AG04449 (cell line): ENCODE data around the gene AGR3.

Source experiments
- CTCF ChIA-PET: fragments of 350-600 bp; formaldehyde crosslinking; extraction: SDS; loops from one replicate; lab custom pipeline; 2021; ENCODE audit warnings: antibody characterized with exemption; lab: Yijun Ruan, JAX
- POLR2A ChIA-PET: fragments of 400-600, 350-600 bp; formaldehyde crosslinking; extraction: SDS; loops from one replicate; lab custom pipeline; 2020; ENCODE audit warnings: antibody characterized with exemption, inconsistent platforms; lab: Yijun Ruan, JAX
- DNase-seq: peaks from one replicate; pipeline ENCODE4 v3.0.0-alpha.2; 2010; ENCODE audit warnings: low read depth, low spot score
- H3K4me3 ChIP-seq: 2 replicates; pipeline ENCODE4 v1.5.1; 2011; ENCODE audit warnings: low read depth, mild to moderate bottlenecking, control low read depth, low read length
- TF ChIP-seq, protein P1 (sequence below): IDR thresholded peaks from one replicate; pipeline ENCODE4 v1.5.1; 2011; ENCODE audit warnings: mild to moderate bottlenecking, moderate library complexity, low read length, control low read depth, inconsistent platforms; ENCODE audit not compliant: insufficient read depth; ENCODE audit errors: missing control alignments

AGR3 gene

DNA sequence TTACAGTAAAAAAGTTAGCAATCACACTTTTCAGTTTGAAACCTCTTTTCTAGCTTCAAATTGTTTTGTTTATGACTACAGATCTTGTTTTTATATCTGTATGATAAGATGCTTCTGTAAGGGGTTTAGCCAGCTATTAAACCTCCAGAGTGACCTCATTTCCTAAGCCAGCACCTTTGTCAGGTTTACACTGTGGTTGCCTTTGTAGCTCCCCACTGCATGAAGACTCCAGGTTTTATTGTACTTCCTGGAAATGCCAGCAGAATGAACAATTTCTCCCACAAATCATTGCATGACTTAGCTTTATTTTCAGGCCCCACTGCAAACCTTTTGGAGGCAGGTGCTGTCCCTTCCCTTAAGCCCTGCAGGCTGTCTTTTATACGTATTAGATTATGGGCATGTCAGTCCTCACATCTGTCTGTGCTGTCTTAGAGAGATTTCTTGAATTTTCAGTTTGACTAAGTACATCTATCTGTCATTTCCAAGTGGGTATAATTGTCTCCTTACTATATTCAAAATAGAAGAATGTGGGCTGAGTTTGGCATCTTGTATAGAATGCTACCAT, 8.2 kb upstream of the AGR3 start:
- ChIA-PET POLR2A (no interaction called here), CTCF (interaction anchor here (0.9 to 4.2 kb wide), 7 partner anchors 10 to 419 kb away, joined by 3 to 46 read pairs (median 5); no protein-coding TSS in a partner anchor)
- H3K4me3 ChIP-seq, result no peak overlapping the region
- no peak for DNase-seq
- TF ChIP-seq, protein P1, sequence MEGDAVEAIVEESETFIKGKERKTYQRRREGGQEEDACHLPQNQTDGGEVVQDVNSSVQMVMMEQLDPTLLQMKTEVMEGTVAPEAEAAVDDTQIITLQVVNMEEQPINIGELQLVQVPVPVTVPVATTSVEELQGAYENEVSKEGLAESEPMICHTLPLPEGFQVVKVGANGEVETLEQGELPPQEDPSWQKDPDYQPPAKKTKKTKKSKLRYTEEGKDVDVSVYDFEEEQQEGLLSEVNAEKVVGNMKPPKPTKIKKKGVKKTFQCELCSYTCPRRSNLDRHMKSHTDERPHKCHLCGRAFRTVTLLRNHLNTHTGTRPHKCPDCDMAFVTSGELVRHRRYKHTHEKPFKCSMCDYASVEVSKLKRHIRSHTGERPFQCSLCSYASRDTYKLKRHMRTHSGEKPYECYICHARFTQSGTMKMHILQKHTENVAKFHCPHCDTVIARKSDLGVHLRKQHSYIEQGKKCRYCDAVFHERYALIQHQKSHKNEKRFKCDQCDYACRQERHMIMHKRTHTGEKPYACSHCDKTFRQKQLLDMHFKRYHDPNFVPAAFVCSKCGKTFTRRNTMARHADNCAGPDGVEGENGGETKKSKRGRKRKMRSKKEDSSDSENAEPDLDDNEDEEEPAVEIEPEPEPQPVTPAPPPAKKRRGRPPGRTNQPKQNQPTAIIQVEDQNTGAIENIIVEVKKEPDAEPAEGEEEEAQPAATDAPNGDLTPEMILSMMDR, result no peak

DNA sequence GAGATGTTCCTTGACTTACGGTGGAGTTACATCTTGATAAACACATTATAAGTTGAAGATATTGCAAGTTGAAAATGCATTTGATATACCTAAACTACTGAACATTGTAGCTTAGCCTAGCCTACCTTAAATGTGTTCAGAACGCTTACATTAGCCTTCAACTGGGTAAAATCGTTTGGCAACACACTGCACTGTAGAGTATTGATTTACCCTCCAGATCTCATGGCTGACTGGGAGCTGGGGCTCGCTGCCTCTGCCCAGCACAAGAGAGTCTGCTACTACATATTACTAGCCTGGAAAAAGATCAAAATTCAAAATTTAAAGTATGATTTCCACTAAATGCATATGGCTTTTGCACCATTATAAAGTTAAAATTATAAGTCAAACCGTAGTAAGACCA, 7.5 kb upstream of the AGR3 start:
- ChIA-PET POLR2A (no interaction called here), CTCF (interaction anchor here (0.9 to 4.2 kb wide), 9 partner anchors 8 to 420 kb away, joined by 3 to 46 read pairs (median 5); no protein-coding TSS in a partner anchor)
- no peak overlapping the region for H3K4me3 ChIP-seq
- no peak for DNase-seq
- TF ChIP-seq, protein P1, result no peak

DNA sequence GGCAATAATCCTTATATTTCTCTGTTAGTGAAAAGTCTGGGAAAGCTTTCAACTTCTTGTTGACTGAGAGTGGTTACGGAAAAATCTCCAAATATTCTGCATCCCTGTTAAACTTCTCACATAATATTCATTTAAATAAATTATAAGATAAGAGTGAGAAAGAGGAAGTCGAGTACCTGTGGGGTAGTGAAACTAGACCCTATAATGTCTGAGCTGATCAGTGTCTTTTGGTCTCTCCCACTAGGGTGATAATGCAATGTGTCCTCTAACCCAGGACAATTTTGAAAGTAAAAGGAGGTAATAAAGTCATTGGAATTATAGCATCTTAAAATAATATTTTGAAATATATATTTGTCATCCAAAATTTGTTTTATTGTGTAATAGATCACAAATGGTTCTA, 2.1 kb upstream of the AGR3 start:
- TF ChIP-seq, protein P1, result no peak
- ChIA-PET POLR2A (no interaction called here), CTCF (no interaction called here)
- no peak overlapping the region for H3K4me3 ChIP-seq
- no peak for DNase-seq

DNA sequence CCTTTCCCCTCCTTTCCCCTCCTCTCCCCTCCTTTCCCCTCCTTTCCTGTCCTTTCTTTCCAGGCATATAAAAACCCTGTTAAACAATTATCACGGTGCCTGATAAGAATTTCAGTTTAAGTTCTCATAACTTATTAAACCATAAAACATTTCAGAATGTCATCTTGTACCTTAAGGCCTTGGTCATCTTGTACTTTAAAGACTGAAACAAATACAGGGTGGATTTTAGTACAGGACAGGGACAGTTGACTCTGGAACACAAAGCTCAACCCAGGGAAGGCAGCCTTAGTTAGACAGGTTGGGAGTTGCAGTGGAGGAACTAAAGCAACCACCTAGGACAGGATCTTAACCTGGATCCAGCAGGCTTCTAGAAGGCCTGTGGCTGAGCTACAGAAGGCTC, 1.2 kb downstream of the AGR3 start:
- CTCF ChIA-PET, result interaction anchor here (1.5 to 2.3 kb wide), 3 partner anchors 10 to 185 kb away, joined by 5 to 8 read pairs (median 7); no protein-coding TSS in a partner anchor
- POLR2A ChIA-PET, result no interaction called here
- TF ChIP-seq, protein P1, result no peak
- H3K4me3 ChIP-seq, result no peak overlapping the region
- DNase-seq, result no peak

DNA sequence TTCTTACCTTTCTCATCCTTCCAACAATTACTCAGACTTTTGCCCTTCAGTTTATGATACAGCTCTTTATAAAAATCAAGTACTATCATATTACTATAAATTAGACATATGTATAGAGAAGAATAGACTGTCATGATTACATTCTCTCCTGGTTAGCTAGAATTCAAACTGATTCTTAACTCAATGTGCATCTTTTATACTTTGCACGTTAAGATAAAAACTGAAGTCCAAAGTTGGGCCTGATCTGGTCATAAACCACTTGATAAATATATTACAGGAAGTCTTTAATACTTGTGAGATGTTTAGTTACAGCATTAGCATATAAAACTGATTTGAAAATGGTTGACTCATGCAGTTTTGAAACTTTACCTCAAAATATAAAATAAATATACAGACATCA, 2.6 kb downstream of the AGR3 start:
- no peak overlapping the region for H3K4me3 ChIP-seq
- DNase-seq, result no peak
- CTCF ChIA-PET, result interaction anchor here (1.0 kb wide), 1 partner anchor 13 kb away, joined by 3 read pairs; no protein-coding TSS in a partner anchor
- TF ChIP-seq, protein P1, result no peak
- POLR2A ChIA-PET, result no interaction called here

DNA sequence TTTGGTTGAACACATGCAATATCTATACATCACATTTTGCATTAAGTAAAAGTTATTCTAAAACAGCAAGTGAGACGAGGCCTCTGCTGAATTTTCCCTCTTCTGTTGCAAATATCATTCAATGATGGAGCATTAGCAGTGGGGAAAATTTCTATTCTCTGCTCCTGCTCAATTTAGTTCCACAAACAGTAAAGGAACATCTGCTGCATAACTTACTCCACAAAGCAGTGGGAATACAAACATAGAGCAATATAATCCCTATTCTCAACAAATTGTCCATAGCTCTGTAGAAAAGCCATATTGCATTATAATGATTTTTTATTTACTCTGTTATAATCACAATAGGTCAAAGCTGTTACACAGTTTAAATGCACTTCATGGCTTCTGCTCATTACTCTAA, 5.9 kb downstream of the AGR3 start:
- DNase-seq, result no peak
- ChIA-PET CTCF (no interaction called here), POLR2A (no interaction called here)

More for the DNA sequence above, 5.9 kb downstream of the AGR3 start:
- TF ChIP-seq, protein P1, result no peak
- no peak overlapping the region for H3K4me3 ChIP-seq
